Progenitor cell of endocrine pancreas (in vitro differentiated cells): ENCODE measurements around the gene HOXB9. TPM values are rescaled to one million over a fixed set of nuclear protein-coding genes. Genes with fewer than 3 reads are reported as not detected.

ENCODE experiments used
- DNase-seq: peaks from one replicate; pipeline ENCODE4 v3.0.0; 2021; ENCODE audit warnings: low spot score; ENCODE audit not compliant: unreplicated experiment
- H3K27ac Mint-ChIP-seq: 2 replicates; pipeline ENCODE4 v1.8.0; 2021; ENCODE audit warnings: mild to moderate bottlenecking, moderate library complexity, mixed read lengths
- H3K27me3 Mint-ChIP-seq: 2 replicates; pipeline ENCODE4 v1.8.0; 2021; ENCODE audit warnings: mixed read lengths
- H3K36me3 Mint-ChIP-seq: 2 replicates; pipeline ENCODE4 v1.8.0; 2022; ENCODE audit warnings: mixed read lengths; ENCODE audit not compliant: insufficient read depth
- H3K4me1 Mint-ChIP-seq: 2 replicates; pipeline ENCODE4 v1.8.0; 2021; ENCODE audit warnings: low read depth, mixed read lengths
- H3K4me3 Mint-ChIP-seq: 2 replicates; pipeline ENCODE4 v1.8.0; 2021; ENCODE audit warnings: low read depth, mild to moderate bottlenecking, moderate library complexity, mixed read lengths
- H3K9me3 Mint-ChIP-seq: 2 replicates; pipeline ENCODE4 v1.8.0; 2021; ENCODE audit warnings: low read depth, mixed read lengths
- total RNA-seq: library from RNA; stranded (reverse); gene quantifications from 2 replicates; pipeline ENCODE4 v1.2.1, GENCODE V29; 2021
- TF ChIP-seq, protein P1 (sequence below): fragments of 200-600 bp; sonication (generic); IDR thresholded peaks from one replicate; pipeline ENCODE4 v1.5.0; 2021; ENCODE audit warnings: antibody characterized with exemption, mild to moderate bottlenecking; ENCODE audit not compliant: unreplicated experiment

Gene HOXB9
- total RNA-seq, 1 donor from 2014 or later: not detected

DNA sequence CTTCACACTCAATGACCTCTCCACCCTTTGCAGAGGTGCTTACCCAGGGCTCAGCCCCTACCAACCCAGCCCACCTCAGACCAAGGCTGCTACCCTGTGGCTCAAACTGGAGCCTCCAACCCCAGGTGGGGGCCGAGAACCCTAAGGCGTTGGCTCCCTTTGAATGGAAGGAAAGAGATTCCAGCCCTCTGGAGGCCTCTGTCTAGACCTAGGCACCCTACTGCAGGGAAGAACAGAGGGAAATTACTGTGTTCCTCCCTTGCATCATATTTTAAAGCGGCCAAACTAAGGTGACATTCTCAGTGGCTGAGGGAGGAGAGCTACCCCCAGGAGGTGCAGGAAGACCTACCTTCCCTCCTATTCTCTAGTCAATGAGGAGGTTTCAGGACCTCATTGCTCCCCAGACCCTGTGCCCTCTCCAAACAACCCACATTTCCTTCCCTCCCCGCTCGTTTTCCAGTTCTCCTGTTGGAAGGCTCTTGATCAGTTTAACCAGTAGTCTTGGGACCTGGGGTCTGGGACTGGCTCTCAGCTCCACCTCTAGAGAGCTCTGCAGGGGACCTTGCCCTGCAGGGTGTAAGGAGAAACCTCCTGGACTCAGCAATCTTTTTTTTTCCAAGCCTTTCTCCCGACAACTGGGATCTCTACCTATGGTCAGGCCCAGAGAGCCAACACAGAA, 5.6 kb downstream of the HOXB9 start:
- no peak overlapping the region for H3K27ac Mint-ChIP-seq
- peaks cover 4% of the 10 kb centered on the region for H3K4me1 Mint-ChIP-seq
- H3K36me3 Mint-ChIP-seq: no peaks in the 10 kb centered on the region
- H3K27me3 Mint-ChIP-seq: peaks cover 93% of the 10 kb centered on the region
- TF ChIP-seq, protein P1, sequence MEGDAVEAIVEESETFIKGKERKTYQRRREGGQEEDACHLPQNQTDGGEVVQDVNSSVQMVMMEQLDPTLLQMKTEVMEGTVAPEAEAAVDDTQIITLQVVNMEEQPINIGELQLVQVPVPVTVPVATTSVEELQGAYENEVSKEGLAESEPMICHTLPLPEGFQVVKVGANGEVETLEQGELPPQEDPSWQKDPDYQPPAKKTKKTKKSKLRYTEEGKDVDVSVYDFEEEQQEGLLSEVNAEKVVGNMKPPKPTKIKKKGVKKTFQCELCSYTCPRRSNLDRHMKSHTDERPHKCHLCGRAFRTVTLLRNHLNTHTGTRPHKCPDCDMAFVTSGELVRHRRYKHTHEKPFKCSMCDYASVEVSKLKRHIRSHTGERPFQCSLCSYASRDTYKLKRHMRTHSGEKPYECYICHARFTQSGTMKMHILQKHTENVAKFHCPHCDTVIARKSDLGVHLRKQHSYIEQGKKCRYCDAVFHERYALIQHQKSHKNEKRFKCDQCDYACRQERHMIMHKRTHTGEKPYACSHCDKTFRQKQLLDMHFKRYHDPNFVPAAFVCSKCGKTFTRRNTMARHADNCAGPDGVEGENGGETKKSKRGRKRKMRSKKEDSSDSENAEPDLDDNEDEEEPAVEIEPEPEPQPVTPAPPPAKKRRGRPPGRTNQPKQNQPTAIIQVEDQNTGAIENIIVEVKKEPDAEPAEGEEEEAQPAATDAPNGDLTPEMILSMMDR: no peak
- H3K4me3 Mint-ChIP-seq: no peak overlapping the region
- DNase-seq: no peak
- H3K9me3 Mint-ChIP-seq: no peaks in the 10 kb centered on the region

DNA sequence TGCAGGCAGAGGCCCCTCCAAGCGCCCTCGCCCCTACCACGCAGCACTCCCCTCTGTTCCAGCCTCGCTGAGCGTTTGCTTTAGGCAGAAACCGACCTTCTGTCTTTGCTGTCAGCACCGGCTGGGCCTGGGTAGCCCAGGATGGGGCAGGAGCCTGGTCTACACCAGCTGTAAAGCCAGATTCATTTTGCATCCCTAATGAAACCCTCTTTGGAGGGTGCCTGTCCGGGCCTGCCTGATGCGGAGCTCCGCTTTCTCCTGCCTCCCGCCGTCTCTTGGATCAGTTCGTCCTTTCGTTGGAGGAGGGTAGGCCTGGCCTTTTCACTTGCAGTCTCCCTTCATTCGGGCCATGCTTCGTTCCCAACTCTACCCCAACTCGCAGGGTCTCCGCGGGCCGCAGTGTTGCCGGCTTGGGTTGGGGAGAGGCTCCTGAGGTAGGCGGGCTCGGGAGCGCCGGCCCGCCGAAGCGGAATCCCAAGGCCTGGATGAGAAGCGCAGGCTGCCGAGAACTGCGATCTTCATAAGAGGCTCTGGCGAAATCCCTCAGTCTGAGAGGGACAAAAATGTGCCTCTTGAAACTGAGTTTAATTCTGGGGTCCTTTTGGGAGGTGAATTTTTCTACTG, 6.2 kb downstream of the HOXB9 start:
- Mint-ChIP-seq H3K4me1 (peaks cover 3% of the 10 kb centered on the region), H3K9me3 (no peaks in the 10 kb centered on the region), H3K36me3 (no peaks in the 10 kb centered on the region), H3K27me3 (peaks cover 97% of the 10 kb centered on the region), H3K27ac (peak overlapping the region; percentile 16), H3K4me3 (no peak overlapping the region)
- DNase-seq: no peak
- TF ChIP-seq, protein P1: no peak

DNA sequence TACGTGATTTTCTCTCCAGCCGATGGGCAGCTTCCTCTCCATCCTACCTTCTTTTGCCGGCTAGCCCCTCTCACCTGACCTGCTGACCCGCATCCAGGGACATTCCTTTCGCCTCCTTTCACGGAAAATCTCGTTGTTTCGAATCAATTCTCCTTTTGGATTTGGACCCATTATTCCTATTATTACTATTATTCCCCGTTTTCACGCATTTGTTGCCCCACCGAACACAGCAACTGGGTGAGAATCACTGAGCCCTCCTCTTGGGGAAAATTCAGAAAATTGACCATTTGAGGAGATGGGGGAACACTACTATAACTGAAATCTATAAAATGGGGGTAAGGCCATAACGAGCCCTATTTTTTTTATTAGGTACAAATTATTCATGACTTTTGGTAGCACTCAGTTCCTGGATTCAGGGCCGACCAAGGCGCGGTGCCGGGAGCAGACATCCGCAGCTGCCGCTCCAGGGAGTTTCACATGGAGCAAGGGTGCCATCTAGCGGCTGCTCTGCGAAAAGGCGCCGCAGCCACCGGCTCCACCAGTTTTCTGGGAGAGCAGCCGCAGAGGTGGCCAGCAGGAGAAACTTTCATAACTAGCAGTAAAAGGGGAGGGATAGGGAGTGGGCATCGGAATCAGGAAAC, 7.8 kb downstream of the HOXB9 start:
- Mint-ChIP-seq H3K9me3 (no peaks in the 10 kb centered on the region), H3K36me3 (no peaks in the 10 kb centered on the region), H3K4me3 (peak overlapping the region; percentile 33), H3K4me1 (peaks cover 3% of the 10 kb centered on the region), H3K27ac (peak overlapping the region; percentile 71), H3K27me3 (peaks cover 99% of the 10 kb centered on the region)
- peak; percentile 93 for DNase-seq
- TF ChIP-seq, protein P1: peak; percentile 98

DNA sequence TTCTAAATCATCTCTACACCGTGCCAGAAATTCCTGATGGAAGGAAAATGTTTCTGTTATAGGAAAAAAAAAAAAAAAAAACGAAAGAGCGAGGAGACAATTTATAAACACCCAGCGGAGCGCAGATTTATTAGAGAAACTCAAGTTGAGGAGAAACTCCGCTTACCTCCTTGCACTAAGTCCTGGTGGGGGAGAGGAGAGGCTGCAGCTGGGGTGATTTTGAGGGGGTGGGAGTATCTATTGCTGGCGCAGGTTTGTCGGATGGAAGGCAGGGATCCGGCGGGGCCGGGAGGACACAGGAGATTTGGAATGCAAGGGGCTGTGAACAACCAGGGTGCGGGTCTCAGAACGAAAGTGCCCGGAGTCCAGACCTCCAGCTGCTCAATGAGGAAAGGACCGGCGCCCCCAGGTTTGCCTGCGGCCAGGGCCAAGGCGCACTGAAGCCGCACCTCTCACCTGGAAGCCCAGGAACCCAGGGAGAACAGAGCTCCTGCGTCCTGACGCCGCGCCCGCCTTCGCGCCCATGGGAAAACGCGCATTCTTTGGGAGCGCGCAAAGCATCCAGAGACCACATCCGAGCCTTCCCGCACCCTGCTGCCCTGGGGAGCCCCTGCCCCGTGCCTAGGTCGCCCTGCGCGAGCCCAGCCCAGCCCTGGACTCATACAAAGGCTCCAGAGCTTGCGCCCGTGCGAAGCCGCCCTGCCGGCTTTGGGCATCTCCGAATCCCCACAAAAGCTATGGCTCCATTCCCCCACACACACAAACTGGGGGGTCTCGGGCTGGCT, 8.5 kb downstream of the HOXB9 start:
- Mint-ChIP-seq H3K36me3 (no peaks in the 10 kb centered on the region), H3K4me1 (peaks cover 4% of the 10 kb centered on the region), H3K27me3 (peaks cover 98% of the 10 kb centered on the region), H3K9me3 (no peaks in the 10 kb centered on the region), H3K27ac (peak overlapping the region; percentile 5), H3K4me3 (no peak overlapping the region)
- TF ChIP-seq, protein P1: no peak
- DNase-seq: no peak
